Breast epithelium (tissue), 3 donors: ENCODE results near the gene ZNF563.

Experiments used
- CTCF ChIP-seq, 3 donors: fragments of 450-650 bp; IDR thresholded peaks; one replicate each; pipeline ENCODE4 v1.5.1; 2016 to 2017; ENCODE audit warnings: antibody characterized with exemption in 3 of 3, mild to moderate bottlenecking in 3 of 3, moderate library complexity in 3 of 3
- POLR2A ChIP-seq: fragments of 450-650 bp; IDR thresholded peaks from one replicate; pipeline ENCODE4 v1.6.1; 2016; ENCODE audit warnings: antibody characterized with exemption, mild to moderate bottlenecking, moderate library complexity

DNA sequence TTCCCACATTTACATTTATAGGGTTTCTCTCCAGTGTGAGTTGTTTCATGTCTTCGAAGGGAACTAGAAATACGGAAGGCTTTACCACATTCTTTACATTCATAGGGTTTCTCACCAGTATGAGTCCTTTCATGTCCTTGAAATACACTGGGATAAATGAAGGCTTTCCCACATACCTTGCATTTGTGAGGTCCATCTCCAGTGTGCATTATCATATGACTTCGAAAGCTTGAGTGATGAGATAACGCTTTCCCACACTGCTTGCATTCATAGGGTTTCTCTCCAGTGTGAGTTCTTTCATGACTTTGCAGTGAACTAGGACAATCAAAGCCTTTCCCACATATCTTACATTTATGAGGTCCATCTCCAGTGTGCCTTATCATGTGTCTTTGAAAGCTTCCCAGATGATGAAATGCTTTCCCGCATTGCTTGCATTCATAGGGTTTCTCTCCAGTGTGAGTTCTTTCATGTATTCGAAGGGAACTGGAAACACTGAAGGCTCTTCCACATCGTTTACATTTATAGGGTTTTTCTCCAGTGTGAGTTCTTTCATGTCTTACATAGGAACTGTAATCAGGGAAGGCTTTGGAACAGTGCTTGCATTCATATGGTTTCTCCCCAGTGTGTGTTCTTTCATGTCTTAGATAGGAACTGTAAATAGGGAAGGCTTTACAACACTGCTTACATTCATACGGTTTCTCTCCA lies 16.9 kb upstream of the ZNF563 start:
- TF ChIP-seq CTCF (IDR thresholded peaks at IDR 0.05): no peak
- TF ChIP-seq POLR2A: no peak
